ENCODE results near the gene PC. TPM values are rescaled to one million over a fixed set of nuclear protein-coding genes. Genes with fewer than 3 reads are reported as not detected.

Gene PC
- total and polyA plus RNA-seq, 9 of the 15 experiments (the other 6 are each of a cell fraction or from before 2014, with no cell fraction given), result 0.94 to 38.0 (median 8.7) TPM

- TF ChIP-seq NCOA2 (IDR thresholded peaks at IDR 0.05; ENCODE audit: partially characterized antibody in 2 of 2) (no peak), CREM (IDR thresholded peaks at IDR 0.05; ENCODE audit: low read depth) (peak; percentile 47; the same call in 1 of the 2 replicates), MLLT1 (IDR thresholded peaks at IDR 0.05) (0 out of 4 replicates have a peak, but pooled peaks of 1 of the 2 experiments have one; percentile 36), HDAC2 (IDR thresholded peaks at IDR 0.05) (peak; percentile 15; the same call in 1 of the 2 replicates), RBM25 (IDR thresholded peaks at IDR 0.05; ENCODE audit: low read depth, low read length, severe bottlenecking) (no peak), ZNF76 (CRISPR knock-in tag; IDR thresholded peaks at IDR 0.05; ENCODE audit: borderline replicate concordance) (peak; percentile 83), RCOR1 (IDR thresholded peaks at IDR 0.05; ENCODE audit: borderline replicate concordance in 1 of 2, low read depth in 2 of 2, low read length in 2 of 2) (peak in 1 of 2 experiments; percentile 50; a peak in 1 of 4 replicates), BDP1 (IDR thresholded peaks at IDR 0.05; ENCODE audit: insufficient read depth, insufficient read length) (no peak), ELF1 (tag; IDR thresholded peaks at IDR 0.05) (peak; percentile 78), ZSCAN32 (CRISPR knock-in tag; IDR thresholded peaks at IDR 0.05) (peak; percentile 58; the same call in 1 of the 2 replicates), CCNT2 (IDR thresholded peaks at IDR 0.05; ENCODE audit: borderline replicate concordance, extremely low read depth, insufficient read length, low read depth, low read length) (peak; percentile 93)
- TF ChIP-seq, protein P1, sequence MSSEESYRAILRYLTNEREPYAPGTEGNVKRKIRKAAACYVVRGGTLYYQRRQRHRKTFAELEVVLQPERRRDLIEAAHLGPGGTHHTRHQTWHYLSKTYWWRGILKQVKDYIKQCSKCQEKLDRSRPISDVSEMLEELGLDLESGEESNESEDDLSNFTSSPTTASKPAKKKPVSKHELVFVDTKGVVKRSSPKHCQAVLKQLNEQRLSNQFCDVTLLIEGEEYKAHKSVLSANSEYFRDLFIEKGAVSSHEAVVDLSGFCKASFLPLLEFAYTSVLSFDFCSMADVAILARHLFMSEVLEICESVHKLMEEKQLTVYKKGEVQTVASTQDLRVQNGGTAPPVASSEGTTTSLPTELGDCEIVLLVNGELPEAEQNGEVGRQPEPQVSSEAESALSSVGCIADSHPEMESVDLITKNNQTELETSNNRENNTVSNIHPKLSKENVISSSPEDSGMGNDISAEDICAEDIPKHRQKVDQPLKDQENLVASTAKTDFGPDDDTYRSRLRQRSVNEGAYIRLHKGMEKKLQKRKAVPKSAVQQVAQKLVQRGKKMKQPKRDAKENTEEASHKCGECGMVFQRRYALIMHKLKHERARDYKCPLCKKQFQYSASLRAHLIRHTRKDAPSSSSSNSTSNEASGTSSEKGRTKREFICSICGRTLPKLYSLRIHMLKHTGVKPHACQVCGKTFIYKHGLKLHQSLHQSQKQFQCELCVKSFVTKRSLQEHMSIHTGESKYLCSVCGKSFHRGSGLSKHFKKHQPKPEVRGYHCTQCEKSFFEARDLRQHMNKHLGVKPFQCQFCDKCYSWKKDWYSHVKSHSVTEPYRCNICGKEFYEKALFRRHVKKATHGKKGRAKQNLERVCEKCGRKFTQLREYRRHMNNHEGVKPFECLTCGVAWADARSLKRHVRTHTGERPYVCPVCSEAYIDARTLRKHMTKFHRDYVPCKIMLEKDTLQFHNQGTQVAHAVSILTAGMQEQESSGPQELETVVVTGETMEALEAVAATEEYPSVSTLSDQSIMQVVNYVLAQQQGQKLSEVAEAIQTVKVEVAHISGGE (CRISPR knock-in tag; IDR thresholded peaks at IDR 0.05), result peak in 1 of 3 experiments; percentile 45; a peak in 1 of 6 replicates
Observed at GRCh38 chr11:66855574-66856495, 102.3 kb downstream of the PC start (continued).
